ENCODE measurements around the gene QPRT. TPM values are rescaled to one million over a fixed set of nuclear protein-coding genes. Genes with fewer than 3 reads are reported as not detected.
A peak's percentile ranks its signal among the peaks of the same experiment; 100 is the strongest.
"Not testable (repeated sequence)": the region's sequence is repeated elsewhere in the genome, so short reads cannot be mapped to it uniquely, and the experiment has no call there.

Gene QPRT
- total RNA-seq, 6 experiments from 2014 or later: 3.0 to 12.4 (median 10.3) TPM

- peak; percentile 77 for DNase-seq
- Mint-ChIP-seq H3K4me1 (ENCODE audit: low read depth) (peaks cover 18% of the 10 kb centered on the region), H3K9me3 (peaks cover 8% of the 10 kb centered on the region), H3K27me3 (ENCODE audit: insufficient read depth) (peaks cover 11% of the 10 kb centered on the region), H3K36me3 (ENCODE audit: low read depth) (0 out of 2 replicates have a peak, but pooled peaks cover 5% of the 10 kb centered on the region), H3K4me3 (no peak overlapping the region; the same call in 1 of the 2 replicates), H3K27ac (no peak overlapping the region)
- TF ChIP-seq CTCF (IDR thresholded peaks at IDR 0.05): peak; percentile 98
Measured at GRCh38 chr16:29700253-29700987, 21.4 kb downstream of the QPRT start.

- H3K4me3 Mint-ChIP-seq: no peak overlapping the region; the same call in 1 of the 2 replicates
- DNase-seq: no peak
- H3K27me3 Mint-ChIP-seq (ENCODE audit: insufficient read depth): peaks cover 11% of the 10 kb centered on the region
- 0 out of 2 replicates have a peak, but pooled peaks cover 5% of the 10 kb centered on the region for H3K36me3 Mint-ChIP-seq (ENCODE audit: low read depth)
- H3K27ac Mint-ChIP-seq: no peak overlapping the region
- TF ChIP-seq CTCF (IDR thresholded peaks at IDR 0.05): no peak
- H3K4me1 Mint-ChIP-seq (ENCODE audit: low read depth): peaks cover 18% of the 10 kb centered on the region
- peaks cover 8% of the 10 kb centered on the region for H3K9me3 Mint-ChIP-seq
Measured at GRCh38 chr16:29701214-29701555, 22.2 kb downstream of the QPRT start.

GRCh38 chr16:29702269-29702668 lies 23.3 kb downstream of the QPRT start:
- H3K4me3 Mint-ChIP-seq: no peak overlapping the region
- no peak overlapping the region for H3K27ac Mint-ChIP-seq
- peaks cover 6% of the 10 kb centered on the region for H3K27me3 Mint-ChIP-seq (ENCODE audit: insufficient read depth)
- 0 out of 2 replicates have a peak, but pooled peaks cover 5% of the 10 kb centered on the region for H3K36me3 Mint-ChIP-seq (ENCODE audit: low read depth)
- peaks cover 18% of the 10 kb centered on the region for H3K4me1 Mint-ChIP-seq (ENCODE audit: low read depth)
- DNase-seq: no peak
- peaks cover 8% of the 10 kb centered on the region for H3K9me3 Mint-ChIP-seq
- no peak for TF ChIP-seq CTCF (IDR thresholded peaks at IDR 0.05)

- Mint-ChIP-seq H3K4me3 (no peak overlapping the region), H3K4me1 (ENCODE audit: low read depth) (peaks cover 16% of the 10 kb centered on the region), H3K9me3 (no peaks in the 10 kb centered on the region; the same call in 1 of the 2 replicates), H3K27ac (no peak overlapping the region), H3K36me3 (ENCODE audit: low read depth) (no peaks in the 10 kb centered on the region), H3K27me3 (ENCODE audit: insufficient read depth) (peaks cover 5% of the 10 kb centered on the region)
- TF ChIP-seq CTCF (IDR thresholded peaks at IDR 0.05): no peak
- no peak for DNase-seq
Measured at GRCh38 chr16:29705030-29705429, 26.1 kb downstream of the QPRT start.

- DNase-seq; H3K9me3 Mint-ChIP-seq; H3K27ac Mint-ChIP-seq; H3K27me3 Mint-ChIP-seq (ENCODE audit: insufficient read depth); H3K36me3 Mint-ChIP-seq (ENCODE audit: low read depth); H3K4me3 Mint-ChIP-seq: not testable (repeated sequence)
- H3K4me1 Mint-ChIP-seq (ENCODE audit: low read depth): peaks cover 15% of the 10 kb centered on the region
Measured at GRCh38 chr16:29707160-29707559, 28.2 kb downstream of the QPRT start.

- Mint-ChIP-seq H3K4me3 (no peak overlapping the region), H3K36me3 (ENCODE audit: low read depth) (no peaks in the 10 kb centered on the region), H3K4me1 (ENCODE audit: low read depth) (peaks cover 15% of the 10 kb centered on the region), H3K9me3 (no peaks in the 10 kb centered on the region; the same call in 1 of the 2 replicates), H3K27me3 (ENCODE audit: insufficient read depth) (peaks cover 6% of the 10 kb centered on the region), H3K27ac (no peak overlapping the region)
- DNase-seq: no peak
- TF ChIP-seq CTCF (IDR thresholded peaks at IDR 0.05): no peak
Measured at GRCh38 chr16:29708917-29709600, 30.1 kb downstream of the QPRT start.

- Mint-ChIP-seq H3K4me3 (peak overlapping the region; percentile 50; the same call in 1 of the 2 replicates), H3K4me1 (ENCODE audit: low read depth) (peaks cover 15% of the 10 kb centered on the region)
- DNase-seq; H3K36me3 Mint-ChIP-seq (ENCODE audit: low read depth); H3K27ac Mint-ChIP-seq; H3K27me3 Mint-ChIP-seq (ENCODE audit: insufficient read depth); H3K9me3 Mint-ChIP-seq: not testable (repeated sequence)
Measured at GRCh38 chr16:29709657-29710056, 30.7 kb downstream of the QPRT start.

All from HFFc6 (cell line).